Measurements from ENCODE around the gene IGF1R.

The IGF1R gene

DNA sequence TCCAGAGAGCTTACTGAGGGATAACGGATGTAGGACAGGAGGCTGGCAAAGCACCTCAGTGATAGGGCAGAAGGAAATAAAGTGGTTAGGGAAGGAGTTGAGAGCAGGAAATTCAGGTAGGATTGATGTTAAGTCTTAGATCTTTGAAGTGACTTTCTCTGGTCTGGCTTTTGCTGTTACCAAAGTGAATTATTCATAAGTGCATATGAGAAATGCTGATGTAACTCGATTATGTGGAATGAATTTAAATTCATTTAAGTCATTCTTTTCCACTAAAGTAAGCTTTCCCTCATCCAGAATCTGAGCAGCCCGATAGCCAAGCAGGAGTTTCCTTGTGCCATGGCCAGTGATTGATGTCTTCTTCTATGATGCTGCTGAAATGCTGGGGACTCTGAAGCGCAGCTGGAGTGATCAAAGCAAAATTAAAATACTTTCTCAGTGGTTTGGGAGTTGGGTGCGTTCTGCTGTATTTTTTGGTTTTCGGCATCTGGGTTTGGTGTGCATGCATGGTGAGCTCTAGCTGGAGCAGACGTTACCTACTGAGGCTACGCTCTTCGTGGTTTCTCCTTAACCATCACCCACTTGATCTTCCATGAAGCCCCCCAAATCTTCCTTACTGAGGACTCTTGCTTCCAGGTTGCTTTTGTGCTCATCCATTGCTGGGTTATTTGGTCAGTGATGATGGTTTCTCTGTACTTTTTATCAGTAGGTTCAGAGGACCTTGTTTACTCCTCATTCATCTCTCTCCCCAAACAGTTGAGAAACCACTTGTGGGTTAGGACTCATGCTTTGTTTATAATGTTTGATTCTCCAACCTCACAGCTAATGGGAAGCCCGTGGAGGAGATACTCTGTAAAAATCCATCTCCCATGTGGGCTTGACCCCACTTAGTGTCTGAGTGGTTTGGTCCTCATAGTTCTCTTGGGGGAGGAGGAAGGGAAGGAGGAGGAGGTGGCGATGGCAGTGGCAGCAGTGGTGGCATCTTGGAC, 72.5 kb downstream of the IGF1R start:
- in situ Hi-C loops (cut with MboI; ENCODE audit: low pct_unique_long_range_greater_than_20kb, low sequenced_read_pairs): no loop called here
- DNase-seq: no peak

DNA sequence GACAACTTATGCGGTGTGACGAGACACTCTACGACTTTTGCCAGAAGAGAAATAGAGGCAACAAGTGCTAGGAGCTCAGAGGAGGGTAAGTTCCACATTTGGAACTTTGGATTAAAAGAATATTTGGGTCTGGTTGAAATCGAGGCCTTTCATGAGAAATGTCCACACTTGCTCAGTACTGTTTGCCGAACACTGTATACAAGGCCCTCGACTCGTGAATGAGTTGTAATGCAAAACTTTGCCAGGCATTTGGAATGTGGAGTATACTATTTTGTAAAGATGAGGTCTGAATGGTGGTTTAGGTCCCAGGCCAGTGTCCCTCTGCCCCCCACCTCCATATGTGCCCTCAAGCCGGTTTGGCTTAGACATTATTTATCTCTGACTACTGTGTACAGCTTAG, 73.9 kb downstream of the IGF1R start:
- in situ Hi-C loops (cut with MboI; ENCODE audit: low pct_unique_long_range_greater_than_20kb, low sequenced_read_pairs): no loop called here
- no peak for DNase-seq

- in situ Hi-C loops (cut with MboI; ENCODE audit: low pct_unique_long_range_greater_than_20kb, low sequenced_read_pairs): no loop called here
- DNase-seq: no peak
Observed at GRCh38 chr15:98722645-98723044, 74.3 kb downstream of the IGF1R start.

- in situ Hi-C loops (cut with MboI; ENCODE audit: low pct_unique_long_range_greater_than_20kb, low sequenced_read_pairs): no loop called here
- no peak for DNase-seq
Observed at GRCh38 chr15:98723195-98723594, 74.9 kb downstream of the IGF1R start.

DNA sequence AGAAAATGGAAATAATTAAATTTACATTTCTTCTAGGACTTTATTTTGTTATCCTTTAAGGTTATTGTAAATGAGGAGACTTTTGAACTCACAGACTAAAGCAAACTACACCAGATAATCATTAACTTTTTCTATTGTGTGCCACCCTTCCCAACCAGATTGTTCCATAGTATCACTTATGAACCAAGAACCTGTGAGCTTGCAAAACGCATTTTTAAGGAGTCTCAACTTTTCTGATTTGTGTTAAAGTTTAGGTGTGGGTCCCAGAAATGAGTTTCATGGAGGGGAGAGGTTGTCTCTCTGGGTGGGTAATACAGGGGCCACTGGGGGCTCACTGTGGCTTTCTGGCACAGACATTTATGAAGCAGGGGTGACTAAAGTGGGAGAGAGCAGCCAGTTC, 75.7 kb downstream of the IGF1R start:
- DNase-seq: no peak
- in situ Hi-C loops (cut with MboI; ENCODE audit: low pct_unique_long_range_greater_than_20kb, low sequenced_read_pairs): no loop called here

GRCh38 chr15:98724494-98724893, 76.2 kb downstream of the IGF1R start:
- DNase-seq: no peak
- in situ Hi-C loops (cut with MboI; ENCODE audit: low pct_unique_long_range_greater_than_20kb, low sequenced_read_pairs): no loop called here

- in situ Hi-C loops (cut with MboI; ENCODE audit: low pct_unique_long_range_greater_than_20kb, low sequenced_read_pairs): no loop called here
- DNase-seq: no peak
Observed at GRCh38 chr15:98725874-98726273, 77.5 kb downstream of the IGF1R start.

DNA sequence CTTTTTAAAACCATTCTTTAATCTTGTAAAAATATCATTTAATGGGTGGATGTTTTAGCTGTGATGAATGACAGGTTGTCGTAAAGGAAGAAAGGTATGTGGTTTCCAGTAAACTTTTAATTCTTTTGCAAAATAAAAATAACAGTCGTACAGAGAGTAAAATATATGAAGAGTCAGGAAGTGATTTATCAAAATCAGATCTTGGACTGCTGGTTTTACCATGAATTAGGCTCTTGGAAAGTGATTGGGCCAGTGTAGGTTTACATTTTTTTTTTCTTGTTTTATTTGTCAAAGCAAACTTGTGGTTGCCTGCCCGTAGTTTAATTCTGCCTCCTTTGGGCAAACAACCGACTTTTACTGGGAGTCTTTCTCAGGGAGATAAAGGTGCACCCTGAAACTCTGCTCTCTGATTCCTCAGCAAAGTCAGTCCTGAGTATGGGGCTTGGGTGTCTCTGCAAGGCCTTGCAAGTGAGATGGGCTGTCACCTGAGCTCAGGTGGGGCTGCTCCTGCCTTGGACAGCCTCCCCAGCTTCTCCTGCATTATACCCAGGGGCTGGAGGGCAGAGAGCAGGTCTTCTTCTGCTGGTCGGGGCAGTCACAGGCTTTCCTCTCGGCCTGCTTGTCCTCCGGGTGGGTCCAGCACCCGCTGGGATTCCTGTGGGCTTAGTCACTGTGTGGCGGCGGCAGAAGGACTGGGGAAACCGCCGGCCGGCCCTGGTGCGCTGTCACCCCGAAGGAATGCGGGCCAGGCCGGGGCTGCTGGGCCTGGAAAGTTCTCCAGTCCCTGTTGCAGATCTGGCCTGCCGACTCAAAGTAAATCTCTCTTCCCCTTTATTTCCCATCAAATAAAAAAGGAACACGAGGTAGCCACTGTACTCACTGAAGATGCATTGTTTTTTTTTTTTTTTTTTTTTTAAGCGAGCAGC, 79.0 kb downstream of the IGF1R start:
- DNase-seq: no peak
- in situ Hi-C loops (cut with MboI; ENCODE audit: low pct_unique_long_range_greater_than_20kb, low sequenced_read_pairs): no loop called here

DNA sequence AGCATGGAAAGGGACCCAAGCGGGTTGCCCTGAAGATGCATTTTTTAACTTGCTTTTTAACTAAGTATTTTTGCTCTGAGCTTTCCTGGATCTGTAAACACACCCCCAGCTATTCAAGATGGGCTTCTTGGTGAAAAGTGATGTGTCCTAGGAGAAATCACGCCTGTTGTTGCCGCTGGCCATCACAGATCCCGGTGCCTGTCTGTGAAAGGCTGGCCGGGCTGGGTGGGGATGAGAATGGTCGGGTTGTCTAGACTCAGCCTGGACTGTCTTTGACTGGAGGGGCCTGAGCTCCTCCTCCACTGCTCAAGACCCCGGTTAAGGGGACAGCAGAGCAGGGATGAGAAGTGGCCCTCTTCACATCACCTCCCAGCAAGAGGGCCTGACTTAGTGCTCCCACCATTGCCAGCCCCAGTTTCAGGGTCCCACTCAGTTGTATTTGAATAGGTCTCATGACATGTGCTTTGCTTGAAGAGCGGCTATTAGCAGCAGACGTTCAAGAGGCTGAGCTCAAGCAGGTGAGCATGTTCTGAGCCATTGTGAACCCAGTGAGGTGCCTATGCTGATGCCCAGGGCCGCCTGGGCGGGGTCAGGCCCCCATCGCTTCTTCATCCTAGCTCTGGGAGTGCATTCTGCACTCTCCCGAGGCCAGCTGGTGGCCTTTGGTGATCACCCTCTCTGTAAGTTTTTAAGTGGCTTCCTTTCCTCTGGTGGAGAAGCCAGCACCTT, 79.9 kb downstream of the IGF1R start:
- in situ Hi-C loops (cut with MboI; ENCODE audit: low pct_unique_long_range_greater_than_20kb, low sequenced_read_pairs): no loop called here
- DNase-seq: no peak

- no peak for DNase-seq
- in situ Hi-C loops (cut with MboI; ENCODE audit: low pct_unique_long_range_greater_than_20kb, low sequenced_read_pairs): no loop called here
Observed at GRCh38 chr15:98728811-98729160, 80.4 kb downstream of the IGF1R start.

DNA sequence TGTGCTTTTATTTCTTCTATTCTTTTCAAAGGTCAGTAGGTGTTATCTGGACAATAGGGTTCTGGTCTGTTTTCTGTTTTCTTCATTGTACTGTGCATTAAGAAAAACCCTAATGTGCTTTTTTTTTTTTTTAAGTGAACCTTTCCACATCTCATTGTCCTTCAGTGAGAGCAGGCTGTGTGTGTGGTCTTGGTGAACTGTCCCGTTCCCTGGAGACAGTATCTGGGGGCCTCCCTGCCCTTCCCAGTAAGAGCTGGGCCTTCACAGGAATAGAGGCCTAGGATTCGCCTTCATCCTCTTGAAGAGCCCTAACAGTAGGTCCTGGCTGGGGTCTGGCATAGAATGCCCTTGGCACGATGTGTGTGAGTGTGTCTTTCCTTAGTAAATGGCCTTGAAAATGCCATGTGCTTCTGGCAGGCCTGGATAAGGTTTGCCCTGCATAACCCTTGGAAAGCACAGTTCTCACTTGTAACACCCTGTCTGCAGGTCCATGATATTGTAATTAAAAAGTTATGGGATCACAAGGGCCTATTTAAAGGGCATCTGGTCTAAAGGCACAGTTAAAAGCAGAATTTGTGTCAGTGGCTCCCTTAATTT, 81.2 kb downstream of the IGF1R start:
- in situ Hi-C loops (cut with MboI; ENCODE audit: low pct_unique_long_range_greater_than_20kb, low sequenced_read_pairs): no loop called here
- DNase-seq: no peak

DNA sequence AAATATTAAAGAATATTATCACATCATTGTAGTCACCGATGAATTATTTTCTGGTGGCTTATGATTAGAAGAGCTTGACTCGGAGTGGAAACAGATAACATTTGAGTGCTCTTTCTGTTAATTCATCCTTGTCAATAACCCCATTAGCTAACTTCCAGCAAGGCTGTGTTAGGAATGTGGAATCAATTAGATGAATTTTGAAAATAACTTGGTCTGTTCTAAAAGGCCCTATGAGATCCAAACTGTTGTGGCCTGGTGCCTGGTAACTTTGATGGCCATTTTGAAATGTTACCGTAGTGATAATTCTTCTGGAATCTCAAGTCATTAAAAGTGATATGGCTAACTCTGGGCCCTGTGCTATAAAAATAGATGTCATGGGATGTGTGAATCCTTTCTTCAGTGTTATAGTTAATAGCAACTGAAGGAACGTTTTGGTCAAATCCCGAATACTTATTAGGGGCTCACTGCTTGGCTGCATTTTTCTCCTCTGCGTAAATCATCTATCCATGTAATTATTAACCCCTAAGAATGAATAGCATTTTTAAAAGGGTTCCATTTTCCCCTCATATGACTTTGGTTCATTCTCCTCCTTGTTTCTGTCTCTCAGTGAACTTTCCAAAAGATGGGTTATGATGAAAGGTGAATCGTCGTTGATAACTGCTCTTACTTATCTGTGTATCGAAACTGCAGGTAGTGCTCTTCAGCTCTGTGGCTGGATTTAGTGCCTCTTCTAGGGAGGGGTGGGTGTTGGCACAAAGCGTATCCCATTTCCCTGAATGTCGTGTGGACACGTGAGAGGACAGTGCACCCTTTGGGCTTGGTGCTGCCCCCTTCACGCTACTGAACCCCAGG, 82.7 kb downstream of the IGF1R start:
- DNase-seq: no peak
- in situ Hi-C loops (cut with MboI; ENCODE audit: low pct_unique_long_range_greater_than_20kb, low sequenced_read_pairs): no loop called here

- DNase-seq: peak; percentile 41
- in situ Hi-C loops (cut with MboI; ENCODE audit: low pct_unique_long_range_greater_than_20kb, low sequenced_read_pairs): no loop called here
Observed at GRCh38 chr15:98731712-98732450, 83.5 kb downstream of the IGF1R start.

GRCh38 chr15:98733098-98733497, 84.8 kb downstream of the IGF1R start:
- in situ Hi-C loops (cut with MboI; ENCODE audit: low pct_unique_long_range_greater_than_20kb, low sequenced_read_pairs): no loop called here
- no peak for DNase-seq

DNA sequence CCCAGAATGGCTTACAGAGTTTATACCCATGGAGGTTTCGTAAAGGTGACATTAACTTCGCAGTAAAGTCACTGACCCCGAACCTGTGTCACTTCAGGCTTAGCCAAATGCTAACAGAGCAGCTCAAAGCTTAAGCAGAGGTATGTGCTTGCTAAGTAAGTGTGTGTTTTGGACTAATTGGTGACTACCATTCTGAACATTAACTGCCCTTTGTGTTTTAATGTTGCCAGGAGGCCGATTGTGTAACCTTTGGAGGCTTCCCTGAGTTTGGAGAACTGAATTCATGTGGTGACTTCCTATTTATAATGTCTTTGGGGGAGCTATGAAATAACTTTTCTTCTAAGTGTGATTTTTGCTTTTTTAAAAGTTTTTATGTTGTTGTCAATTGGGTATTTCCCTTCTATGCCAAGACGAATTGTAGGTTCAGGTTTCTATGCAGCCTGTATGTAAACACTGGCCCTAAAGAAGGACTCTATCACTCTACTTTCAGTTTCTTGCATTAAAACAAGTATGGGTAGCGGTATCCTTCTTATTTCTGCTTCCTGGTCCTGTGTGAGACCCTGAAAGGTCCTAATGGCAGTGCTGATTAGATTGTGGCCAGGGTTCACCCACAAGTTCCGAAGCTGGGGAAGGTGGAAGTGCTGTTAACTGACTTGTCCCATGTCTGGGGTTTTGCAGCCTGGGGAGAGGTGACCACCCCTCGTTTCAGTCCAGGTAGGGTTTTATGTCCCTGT, 86.3 kb downstream of the IGF1R start:
- peak; percentile 44 for DNase-seq
- in situ Hi-C loops (cut with MboI; ENCODE audit: low pct_unique_long_range_greater_than_20kb, low sequenced_read_pairs): no loop called here

DNA sequence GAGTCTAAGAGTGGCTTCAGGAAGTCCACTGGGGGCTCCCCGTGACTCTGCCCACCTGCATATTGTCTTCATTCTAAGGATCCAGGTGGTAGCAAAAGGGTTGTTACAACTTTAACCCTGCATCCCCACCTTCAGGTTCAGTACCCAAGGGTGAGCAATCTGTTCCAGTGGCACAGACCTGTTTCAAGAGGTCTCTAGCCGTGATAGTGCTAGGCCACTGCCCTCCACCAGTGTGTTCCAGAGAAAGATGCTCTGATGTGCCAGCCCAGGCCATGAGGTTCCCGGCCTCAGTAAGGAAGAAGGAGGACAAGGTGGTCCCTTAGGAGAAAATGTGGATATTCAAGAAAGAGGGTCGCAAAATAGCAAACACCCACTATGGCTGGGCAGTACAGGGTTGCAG, 87.0 kb downstream of the IGF1R start:
- in situ Hi-C loops (cut with MboI; ENCODE audit: low pct_unique_long_range_greater_than_20kb, low sequenced_read_pairs): no loop called here

More for the DNA sequence above, 87.0 kb downstream of the IGF1R start:
- DNase-seq: no peak
